Cortex of kidney (tissue), 1 donor: Measurements from ENCODE around the gene MT1F.

Source experiments
- DNase-seq: peaks from one replicate; lab custom pipeline; 2025; lab: John Stamatoyannopoulos, UW

MT1F gene

GRCh38 chr16:56700195-56700594 lies 42.4 kb downstream of the MT1F start:
- DNase-seq = no peak

- DNase-seq = no peak
These were observed 42.9 kb downstream of the MT1F start for GRCh38 chr16:56700631-56701030.

GRCh38 chr16:56701534-56701933 lies 43.8 kb downstream of the MT1F start:
- DNase-seq = no peak

GRCh38 chr16:56702836-56703235 lies 45.1 kb downstream of the MT1F start:
- DNase-seq = no peak
